Activated CD4-positive, alpha-beta memory T cell treated with anti-CD3 and anti-CD28 coated beads for 36 hours (primary cell): ENCODE results near the gene SLC15A1. TPM values are rescaled to one million over a fixed set of nuclear protein-coding genes. Genes with fewer than 3 reads are reported as not detected.
"Not testable (repeated sequence)": the region's sequence is repeated elsewhere in the genome, so short reads cannot be mapped to it uniquely, and the experiment has no call there.

ENCODE experiments used
- CTCF ChIA-PET: fragments of 350-600 bp; sonication (Branson Sonifier 250); formaldehyde crosslinking; loops from one replicate; lab custom pipeline; 2021; ENCODE audit warnings: antibody characterized with exemption, inconsistent platforms; lab: Charles Lee
- POLR2A ChIA-PET: fragments of 350-600 bp; sonication (Branson Sonifier 250); formaldehyde crosslinking; loops from one replicate; lab custom pipeline; 2021; ENCODE audit warnings: antibody characterized with exemption; lab: Charles Lee
- DNase-seq: peaks from one replicate; pipeline ENCODE4 v3.0.0-alpha.2; 2020
- H3K27ac Mint-ChIP-seq: one replicate; pipeline ENCODE4 v1.8.0; 2021; ENCODE audit warnings: mixed read lengths
- H3K27me3 Mint-ChIP-seq: one replicate; pipeline ENCODE4 v1.8.0; 2021; ENCODE audit warnings: mixed read lengths
- H3K36me3 Mint-ChIP-seq: one replicate; pipeline ENCODE4 v1.8.0; 2021; ENCODE audit warnings: mixed read lengths
- H3K4me1 Mint-ChIP-seq: one replicate; pipeline ENCODE4 v1.8.0; 2021; ENCODE audit warnings: low read depth, mixed read lengths
- H3K4me3 Mint-ChIP-seq: one replicate; pipeline ENCODE4 v1.8.0; 2021; ENCODE audit warnings: mild to moderate bottlenecking, mixed read lengths
- H3K9me3 Mint-ChIP-seq: one replicate; pipeline ENCODE4 v1.8.0; 2021; ENCODE audit warnings: mixed read lengths
- intact Hi-C: fragments of 100-400 bp; cut with micrococcal nuclease; formaldehyde crosslinking; loops from one replicate; pipeline ENCODE4 v1.15.1; 2023
- total RNA-seq, 2 experiments: library from RNA; stranded (reverse); gene quantifications; one replicate each; pipeline ENCODE4 v1.2.3, GENCODE V29; 2021

The SLC15A1 gene
- total RNA-seq, 2 experiments from 2014 or later = not detected

DNA sequence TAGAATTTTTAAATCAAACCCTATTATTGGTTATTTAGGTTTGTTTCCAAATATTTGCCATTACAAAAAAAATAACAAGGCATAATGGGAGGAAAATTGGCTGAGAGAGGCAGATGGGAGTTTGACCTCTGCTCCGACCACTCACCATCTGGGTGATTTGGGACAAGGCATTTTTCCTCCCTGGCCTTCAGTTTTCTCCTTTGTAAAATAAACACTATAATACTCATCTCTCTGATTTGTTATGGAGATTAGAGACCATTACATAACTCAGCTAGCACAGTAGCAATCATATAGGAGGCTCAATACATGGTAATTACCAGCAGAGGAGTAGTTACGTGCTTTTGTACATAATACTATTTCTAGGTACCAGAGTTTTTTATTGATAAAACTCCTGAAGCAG lies 105.4 kb downstream of the SLC15A1 start:
- Mint-ChIP-seq H3K27me3 (peaks cover 4% of the 10 kb centered on the region), H3K27ac (no peak overlapping the region), H3K36me3 (no peaks in the 10 kb centered on the region), H3K9me3 (no peaks in the 10 kb centered on the region), H3K4me3 (no peak overlapping the region), H3K4me1 (peaks cover 2% of the 10 kb centered on the region)
- CTCF ChIA-PET = no interaction called here
- DNase-seq = no peak
- POLR2A ChIA-PET = no interaction called here
- intact Hi-C loops = no loop called here

- intact Hi-C loops = no loop called here
These were observed 109.0 kb downstream of the SLC15A1 start for GRCh38 chr13:98643479-98643878.

DNA sequence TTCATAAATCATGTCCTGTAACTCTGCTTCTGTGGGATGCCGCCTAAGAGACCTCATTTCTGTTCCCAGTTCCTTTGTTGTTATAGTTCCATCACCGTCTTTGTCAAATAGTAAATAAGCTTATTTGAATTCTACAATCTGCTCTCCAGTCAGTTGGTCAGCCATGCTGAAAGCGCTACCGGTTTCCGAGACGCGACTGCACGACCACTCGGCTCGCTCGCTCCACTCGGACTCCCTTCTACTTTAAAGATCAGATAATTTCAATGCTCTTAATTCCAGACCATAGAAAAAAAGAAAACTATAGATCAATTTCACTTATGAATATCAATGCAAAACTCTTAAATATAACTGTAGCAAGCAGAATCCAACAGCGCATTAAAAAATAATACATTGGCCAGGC lies 111.4 kb downstream of the SLC15A1 start:
- H3K4me3 Mint-ChIP-seq = no peak overlapping the region
- H3K9me3 Mint-ChIP-seq = no peaks in the 10 kb centered on the region
- intact Hi-C loops = no loop called here
- DNase-seq = no peak
- peaks cover 2% of the 10 kb centered on the region for H3K4me1 Mint-ChIP-seq
- H3K27ac Mint-ChIP-seq = no peak overlapping the region
- CTCF ChIA-PET = no interaction called here
- POLR2A ChIA-PET = no interaction called here
- no peaks in the 10 kb centered on the region for H3K36me3 Mint-ChIP-seq
- H3K27me3 Mint-ChIP-seq = peaks cover 7% of the 10 kb centered on the region

More at GRCh38 chr13:98643479-98643878, 109.0 kb downstream of the SLC15A1 start:
- peaks cover 7% of the 10 kb centered on the region for H3K27me3 Mint-ChIP-seq
- CTCF ChIA-PET = interaction anchor here (0.8 kb wide), 1 partner anchor 10 kb away, joined by 3 read pairs; no protein-coding TSS in a partner anchor
- no peaks in the 10 kb centered on the region for H3K9me3 Mint-ChIP-seq
- H3K4me3 Mint-ChIP-seq = no peak overlapping the region
- H3K36me3 Mint-ChIP-seq = no peaks in the 10 kb centered on the region
- H3K27ac Mint-ChIP-seq = no peak overlapping the region
- no peak for DNase-seq
- POLR2A ChIA-PET = no interaction called here
- H3K4me1 Mint-ChIP-seq = peaks cover 2% of the 10 kb centered on the region

DNA sequence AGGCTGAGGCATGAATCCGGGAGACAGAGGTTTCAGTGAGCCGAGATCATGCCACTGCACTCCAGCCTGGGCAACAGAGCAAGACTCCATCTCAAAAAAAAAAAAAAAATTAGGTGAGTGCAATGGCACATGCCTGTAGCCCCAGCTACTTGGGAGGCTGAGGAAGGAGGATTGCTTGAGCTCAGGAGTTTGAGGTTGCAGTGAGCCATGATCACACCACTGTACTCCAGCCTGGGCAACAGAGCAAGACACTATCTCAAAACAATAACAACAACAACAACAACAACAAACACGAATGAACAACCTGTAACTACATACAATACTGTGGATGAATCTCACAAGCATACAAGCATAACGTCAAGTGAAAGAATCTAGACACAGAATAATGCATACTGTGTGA lies 112.7 kb downstream of the SLC15A1 start:
- H3K4me1 Mint-ChIP-seq, DNase-seq, H3K9me3 Mint-ChIP-seq, H3K36me3 Mint-ChIP-seq, intact Hi-C loops, POLR2A ChIA-PET, H3K27ac Mint-ChIP-seq, H3K4me3 Mint-ChIP-seq, H3K27me3 Mint-ChIP-seq: not testable (repeated sequence)
- CTCF ChIA-PET = interaction anchor here (0.6 kb wide), 2 partner anchors 29 to 273 kb away, joined by 3 read pairs; no protein-coding TSS in a partner anchor

GRCh38 chr13:98638352-98638751 lies 114.1 kb downstream of the SLC15A1 start:
- H3K9me3 Mint-ChIP-seq, H3K4me3 Mint-ChIP-seq, H3K27ac Mint-ChIP-seq, POLR2A ChIA-PET, H3K4me1 Mint-ChIP-seq, DNase-seq, intact Hi-C loops, H3K36me3 Mint-ChIP-seq, H3K27me3 Mint-ChIP-seq: not testable (repeated sequence)
- CTCF ChIA-PET = interaction anchor here (1.5 kb wide), 1 partner anchor 153 kb away, joined by 3 read pairs; no protein-coding TSS in a partner anchor

Other genes with a start within 250 kb of the SLC15A1 start
- gene STK24, start 175.6 kb downstream of the SLC15A1 start, total RNA-seq = 100 to 1,000 TPM; 176 to 178 TPM
- gene DOCK9, start 225.4 kb upstream of the SLC15A1 start, total RNA-seq = 10 to 100 TPM; 57.2 to 59.0 TPM